Hippocampal formation (tissue), 2 donors: Measurements from ENCODE around the gene PDHB.
A peak's percentile ranks its signal among the peaks of the same experiment; 100 is the strongest.
"Not testable (repeated sequence)": the region's sequence is repeated elsewhere in the genome, so short reads cannot be mapped to it uniquely, and the experiment has no call there.

ENCODE experiments used
- DNase-seq, 2 donors: peaks; one replicate each; lab custom pipeline; 2025; lab: John Stamatoyannopoulos, UW

The PDHB gene

DNA sequence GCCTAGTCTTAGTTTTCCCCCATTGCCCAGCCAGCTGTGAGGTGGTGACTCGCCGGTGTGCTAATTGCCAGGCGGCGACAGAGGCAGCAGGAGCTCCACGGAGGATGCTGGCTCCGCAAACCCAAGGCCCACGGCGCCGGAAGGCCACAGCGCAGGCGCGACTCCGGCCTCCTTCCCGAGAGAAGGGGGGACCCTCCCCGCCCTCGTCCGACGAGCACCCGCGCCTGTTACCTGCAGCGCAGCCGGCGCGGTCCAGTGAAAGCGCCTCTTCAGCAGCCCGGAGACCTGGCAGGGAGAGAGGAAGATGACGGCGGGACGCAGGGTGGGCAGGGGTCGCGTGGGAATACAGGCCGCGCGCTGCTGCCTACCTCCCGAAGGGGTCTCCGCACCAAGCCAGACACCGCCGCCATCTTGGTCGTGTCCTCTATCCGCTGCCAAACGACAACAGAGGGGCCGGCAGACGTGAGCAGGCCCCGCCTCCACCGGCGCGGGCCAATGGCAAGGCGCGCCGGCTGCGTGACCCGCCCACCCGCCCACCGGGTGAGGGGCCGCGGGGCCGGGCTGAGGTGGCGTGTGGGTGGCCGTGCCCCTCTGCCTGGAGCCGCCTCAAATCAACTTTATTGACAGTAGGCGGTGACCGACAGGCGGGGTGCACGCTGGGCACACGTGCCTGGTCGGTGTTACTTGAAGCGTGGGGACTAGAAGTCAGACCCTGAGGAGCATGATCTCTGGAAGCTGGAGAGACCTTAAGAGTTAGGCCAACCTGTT lies at the start of gene PDHB:
Gene PDHB, minus strand, starts transcription at position 433 of the 768 bp plus-strand sequence. Its CDS starts 23 bp downstream, at position 410.
- peak; percentile 91 to 96 for DNase-seq

DNA sequence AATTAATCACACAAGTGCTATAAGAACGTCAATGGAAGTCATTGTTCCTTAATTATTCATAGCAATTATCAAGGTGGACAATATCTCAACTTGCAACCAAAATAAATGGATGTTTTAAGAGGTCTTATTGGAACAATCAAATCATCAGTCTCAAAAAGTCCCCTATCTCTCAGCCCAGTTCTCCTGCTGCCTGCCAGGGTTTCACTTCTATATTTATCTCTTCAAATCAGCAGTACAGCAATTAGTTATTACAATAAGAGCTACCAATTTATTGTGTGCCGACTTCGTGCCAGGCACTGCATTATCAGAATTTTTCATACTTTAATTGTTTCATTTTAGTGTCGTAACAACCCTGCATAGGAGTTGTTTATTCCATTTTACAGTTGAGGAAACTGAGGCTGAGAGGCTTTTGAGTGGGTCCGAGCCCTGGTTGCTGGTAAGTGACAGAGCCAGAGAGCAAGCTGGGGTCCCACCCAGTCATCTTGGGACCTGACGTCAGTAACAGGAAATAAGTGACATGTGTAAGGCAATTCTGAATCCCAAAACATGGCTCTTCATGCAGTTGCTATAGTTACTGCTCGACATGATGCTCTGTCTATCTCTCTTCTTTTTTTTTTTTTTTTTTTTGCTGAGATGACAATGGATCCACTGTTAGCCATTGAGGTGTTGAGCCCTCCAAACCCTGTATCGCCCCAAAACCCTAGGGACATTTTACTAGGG lies 49.4 kb upstream of the PDHB start:
- DNase-seq, result no peak

GRCh38 chr3:58480309-58480708 lies 46.7 kb upstream of the PDHB start:
- DNase-seq, result no peak

DNA sequence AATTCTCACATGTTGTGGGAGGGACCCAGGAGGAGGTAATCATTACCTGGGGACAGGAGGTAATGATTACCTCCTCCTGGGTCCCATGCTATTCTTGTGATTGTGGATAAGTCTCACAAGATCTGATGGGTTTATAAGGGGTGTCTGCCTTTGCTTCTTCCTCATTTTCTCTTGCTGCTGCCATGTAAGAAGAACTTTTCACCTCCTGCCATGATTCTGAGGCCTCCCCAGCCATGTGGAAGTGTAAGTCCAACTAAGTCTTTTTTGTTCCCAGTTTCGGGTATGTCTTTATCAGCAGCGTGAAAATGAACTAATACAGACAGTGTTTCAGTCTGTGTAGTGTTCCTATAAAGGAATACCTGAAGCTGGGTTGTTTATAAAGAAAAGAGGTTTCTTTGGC lies 45.1 kb upstream of the PDHB start:
- DNase-seq, result no peak

GRCh38 chr3:58474967-58475578 lies 41.4 kb upstream of the PDHB start:
- no peak for DNase-seq

DNA sequence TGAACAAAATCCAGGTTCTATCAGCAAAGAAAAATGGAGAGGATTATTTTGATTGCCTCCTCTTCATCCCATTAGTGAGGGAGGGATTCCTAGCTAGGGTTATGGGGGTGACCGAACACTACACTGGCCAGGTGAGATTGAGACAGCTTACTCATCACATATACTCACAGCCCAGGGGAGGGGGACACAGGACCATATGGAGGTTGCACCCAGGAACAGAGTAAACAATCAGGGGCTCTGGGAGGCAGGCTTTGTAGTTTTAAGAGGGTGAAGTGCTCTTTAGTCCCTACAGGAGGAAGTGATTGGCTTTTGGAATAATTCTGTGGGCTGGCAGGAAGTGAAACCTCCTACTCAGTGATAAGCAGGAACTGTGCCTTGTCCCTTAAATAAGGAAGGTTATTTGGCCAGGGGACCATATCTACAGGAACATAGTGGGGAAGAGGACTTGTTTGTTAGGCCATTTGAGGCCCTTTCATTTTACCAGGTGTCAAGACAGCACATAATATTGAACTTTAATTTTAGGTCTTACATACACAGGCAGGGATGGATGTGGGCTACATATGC lies 40.8 kb upstream of the PDHB start:
- DNase-seq, result no peak

- DNase-seq, result no peak
These were observed 39.6 kb upstream of the PDHB start for GRCh38 chr3:58473275-58473674.

DNA sequence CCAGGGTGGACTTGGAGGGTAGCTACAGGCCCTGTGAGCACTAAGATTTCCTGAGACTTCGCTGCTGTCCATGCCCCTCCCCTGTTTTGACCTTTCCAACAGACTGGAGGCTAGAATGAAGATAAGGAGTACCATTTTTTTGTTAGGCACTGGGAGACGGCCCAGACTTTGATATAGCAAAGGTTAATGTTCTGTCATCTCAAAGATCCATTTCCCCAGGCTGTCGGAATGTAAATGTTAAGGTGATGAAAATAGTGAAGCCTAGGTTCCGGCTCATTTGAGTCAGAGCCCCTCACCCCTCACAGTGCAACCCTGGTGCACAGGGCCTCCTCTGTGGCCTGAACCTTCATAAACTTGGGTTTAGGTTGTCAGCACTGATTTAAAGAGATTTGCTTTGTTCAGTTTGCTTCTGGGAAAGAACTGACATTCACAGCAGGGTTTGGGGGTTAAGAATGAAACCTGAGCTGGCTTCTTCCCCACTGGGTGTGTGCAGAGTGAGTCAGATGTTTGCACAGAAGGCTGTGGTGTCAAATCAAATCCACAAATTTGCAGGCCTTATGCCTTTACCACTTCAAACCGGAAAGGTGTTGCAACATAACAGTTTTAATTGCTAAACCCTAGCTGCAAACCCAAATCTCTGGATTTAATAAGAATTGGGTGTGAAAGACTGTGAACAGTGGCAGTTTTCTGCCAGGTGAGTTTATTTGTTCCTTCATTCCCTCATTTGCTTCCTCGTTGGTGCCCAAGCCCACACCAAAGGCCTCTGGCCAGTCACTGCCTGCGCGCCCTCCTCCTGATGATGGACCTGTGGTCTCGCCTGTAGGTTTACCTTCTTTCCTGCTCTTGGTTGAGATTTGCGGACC lies 37.6 kb upstream of the PDHB start:
- no peak for DNase-seq

DNA sequence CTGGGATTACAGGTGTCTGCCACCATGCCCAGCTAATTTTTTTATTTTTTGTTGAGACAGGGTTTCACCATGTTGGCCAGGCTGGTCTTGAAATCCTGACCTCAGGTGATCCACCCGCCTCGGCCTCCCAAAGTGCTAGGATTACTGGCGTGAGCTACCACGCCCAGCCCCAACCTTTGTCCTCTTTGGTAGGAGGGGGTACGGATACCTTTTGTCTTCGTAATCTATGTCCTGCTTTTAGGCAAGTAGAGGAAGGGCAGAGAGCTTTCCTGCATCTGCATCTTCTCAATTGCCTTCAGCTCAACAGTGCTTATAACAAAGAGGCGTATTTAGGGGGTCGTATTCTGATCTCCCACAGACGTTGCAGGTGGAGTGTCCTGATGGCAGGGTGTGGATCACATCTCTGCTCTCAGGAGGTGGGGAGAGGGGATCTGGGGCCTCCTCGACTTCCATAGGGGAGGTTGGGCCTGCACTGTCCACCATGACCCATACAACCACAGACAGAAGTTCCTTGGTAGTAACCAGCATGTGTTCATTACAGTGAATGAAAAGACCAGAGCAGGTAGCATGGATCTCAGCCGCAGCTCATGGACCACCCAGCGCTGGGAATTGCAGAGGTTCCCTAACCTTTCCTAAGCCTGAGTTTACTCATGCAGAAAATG lies 36.9 kb upstream of the PDHB start:
- DNase-seq, result no peak

DNA sequence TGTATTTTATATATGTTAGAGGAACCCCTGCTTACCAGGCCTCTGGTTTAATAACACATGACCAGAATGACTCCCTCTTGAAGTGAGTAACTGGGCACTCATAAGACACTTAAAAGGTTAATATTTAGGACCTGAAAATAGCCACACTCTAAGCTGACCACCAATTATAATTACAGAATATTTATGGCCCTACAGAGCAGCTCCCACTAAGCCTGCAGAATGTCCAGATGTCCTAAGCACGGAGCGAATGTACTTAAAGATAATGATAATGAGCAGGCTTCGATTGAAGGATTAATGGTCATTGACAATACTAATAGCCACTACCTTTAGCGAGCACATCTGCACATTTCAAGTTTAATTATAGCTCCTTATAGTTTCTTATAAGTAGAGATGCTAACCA lies 35.5 kb upstream of the PDHB start:
- DNase-seq, result no peak

GRCh38 chr3:58466899-58467563 lies 33.4 kb upstream of the PDHB start:
- no peak for DNase-seq

GRCh38 chr3:58464866-58465265 lies 31.2 kb upstream of the PDHB start:
- DNase-seq, result no peak

- no peak for DNase-seq
These were observed 30.3 kb upstream of the PDHB start for GRCh38 chr3:58463942-58464271.

- peak in 1 of 2 donors; percentile 54 for DNase-seq
These were observed 29.7 kb upstream of the PDHB start for GRCh38 chr3:58463181-58463941.

DNA sequence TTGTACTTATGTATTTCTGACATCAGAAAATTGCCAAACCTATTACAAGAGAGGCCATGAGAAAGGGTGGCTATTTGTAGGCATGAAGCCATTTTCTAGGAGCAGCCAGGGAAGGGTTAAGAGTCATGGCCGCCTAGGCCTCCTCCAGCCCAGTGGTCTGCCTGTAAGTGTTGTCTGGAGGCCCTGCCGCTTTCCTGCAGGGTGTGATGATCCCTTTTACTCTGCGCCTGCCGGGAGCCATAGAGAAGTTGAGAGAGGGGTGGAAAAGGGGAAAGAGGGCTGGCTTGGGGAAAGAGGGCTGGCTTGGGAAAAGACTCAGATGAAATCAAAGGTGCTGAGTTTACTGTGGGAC lies 29.2 kb upstream of the PDHB start:
- no peak for DNase-seq

DNA sequence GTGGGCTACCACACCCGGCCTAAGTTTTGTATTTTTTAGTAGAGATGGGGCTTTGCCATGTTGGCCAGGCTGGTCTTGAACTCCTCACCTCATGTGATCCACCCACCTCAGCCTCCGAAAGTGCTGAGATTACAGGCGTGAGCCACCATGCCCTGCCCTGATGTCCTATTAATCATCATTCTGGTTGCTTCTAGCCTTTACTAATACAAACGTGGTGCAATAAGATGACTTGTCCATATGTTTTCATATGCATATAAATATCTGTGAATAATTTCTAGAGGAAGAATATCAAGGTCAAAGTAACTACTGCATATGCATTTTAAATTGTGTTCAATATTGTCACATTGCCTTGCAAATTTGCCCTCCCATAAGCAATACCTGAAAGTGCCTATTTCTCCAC lies 25.5 kb upstream of the PDHB start:
- no peak for DNase-seq

GRCh38 chr3:58452176-58452575 lies 18.5 kb upstream of the PDHB start:
- no peak for DNase-seq

DNA sequence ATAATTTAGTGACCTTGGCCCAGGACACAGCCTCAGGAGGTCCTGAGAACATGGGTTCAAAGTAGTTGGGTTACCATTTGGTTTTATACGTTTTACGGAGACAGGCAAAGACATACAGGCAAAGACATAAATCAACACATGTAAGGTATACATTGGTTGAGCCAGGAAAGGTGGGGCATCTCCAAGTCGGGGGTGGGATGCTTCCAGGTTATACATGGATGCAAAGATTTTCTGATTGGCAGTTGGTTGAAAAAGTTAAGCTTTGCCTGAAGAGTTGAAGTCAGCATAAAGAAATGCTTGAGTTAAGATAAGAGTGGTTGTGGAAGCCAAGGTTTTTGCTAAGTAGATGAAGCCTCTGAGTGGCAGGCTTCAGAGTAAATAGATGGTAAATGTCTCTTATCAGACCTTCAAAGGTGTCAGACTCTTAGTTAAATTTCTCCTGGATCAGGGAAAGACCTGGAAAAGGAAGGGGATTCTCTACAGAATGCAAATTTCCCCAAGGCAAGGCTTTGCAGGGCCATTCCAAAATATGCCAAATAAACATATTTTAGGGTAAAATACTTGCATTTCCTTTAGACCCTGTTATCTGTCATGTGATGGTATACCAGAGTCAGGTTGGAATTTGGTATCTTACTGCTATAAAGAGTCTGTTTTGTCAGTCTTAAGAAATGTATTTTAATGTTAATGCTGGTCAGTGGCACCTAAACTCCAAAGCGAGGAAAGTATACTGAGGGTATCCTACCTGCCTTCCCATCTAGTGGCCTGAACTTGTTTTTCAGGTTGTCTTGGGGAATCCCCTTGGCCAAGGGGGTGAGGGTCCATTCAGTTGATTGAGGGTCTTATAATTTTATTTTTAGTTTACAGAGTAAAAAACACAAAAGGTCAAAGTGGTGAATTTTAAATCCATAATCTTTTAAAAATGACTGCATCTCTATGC lies 8.2 kb upstream of the PDHB start:
- DNase-seq, result no peak

DNA sequence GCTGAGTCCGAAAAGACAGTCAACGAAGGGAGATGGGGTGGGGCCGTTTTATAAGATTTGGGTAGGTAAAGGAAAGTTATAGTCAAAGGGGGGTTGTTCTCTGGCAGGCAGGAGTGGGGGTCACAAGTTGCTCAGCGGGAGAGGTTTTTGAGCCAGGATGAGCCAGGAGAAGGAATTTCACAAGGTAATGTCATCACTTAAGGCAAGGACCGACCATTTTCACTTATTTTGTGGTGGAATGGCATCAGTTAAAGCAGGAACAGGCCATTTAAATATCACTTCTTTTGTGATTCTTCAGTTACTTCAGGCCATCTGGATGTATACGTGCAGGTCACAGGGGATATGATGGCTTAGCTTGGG lies 7.3 kb upstream of the PDHB start:
- not testable (repeated sequence) for DNase-seq
